Right lobe of liver (tissue), 6 donors: ENCODE data around the gene ACSF3. TPM values are rescaled to one million over a fixed set of nuclear protein-coding genes. Genes with fewer than 3 reads are reported as not detected.
A peak's percentile ranks its signal among the peaks of the same experiment; 100 is the strongest.

Source experiments
- ATAC-seq, 4 donors: fragments of 200-7000 bp; cut with Tn5 transposase; one replicate each; pipeline ENCODE4 v1.9.1; 2020; ENCODE audit warnings: mild to moderate bottlenecking in 4 of 4, moderate library complexity in 4 of 4
- DNase-seq, 3 donors: peaks; one replicate each; pipeline ENCODE4 v3.0.0-alpha.2; 2020
- H3K27ac ChIP-seq, 3 donors: fragments of 200-600 bp; one replicate each; pipeline ENCODE4 v1.8.0; 2022
- H3K27me3 ChIP-seq, 2 donors: fragments of 200-600 bp; one replicate each; pipeline ENCODE4 v1.8.0; 2022
- H3K36me3 ChIP-seq, 4 donors: fragments of 200-600 bp; sonication (generic) in 1 of 4; one replicate each; pipeline versions ENCODE4 v1.5.1 to v1.8.0; 2017 to 2022; ENCODE audit warnings: control low read depth in 1 of 4
- H3K4me1 ChIP-seq, 4 donors: fragments of 200-600 bp; sonication (generic) in 1 of 4; one replicate each; pipeline versions ENCODE4 v1.5.1 to v1.8.0; 2017 to 2022; ENCODE audit warnings: control low read depth in 1 of 4
- H3K4me3 ChIP-seq, 3 donors: fragments of 200-600 bp; one replicate each; pipeline ENCODE4 v1.8.0; 2022
- H3K9me3 ChIP-seq, 4 donors: fragments of 200-600 bp; sonication (generic) in 1 of 4; one replicate each; pipeline versions ENCODE4 v1.5.1 to v1.8.0; 2017 to 2022; ENCODE audit warnings: control low read depth in 1 of 4
- CTCF ChIP-seq, 4 donors: fragments of 200-600 bp in 3 of 4; fragments of 450-650 bp in 1 of 4; IDR thresholded peaks; one replicate each; pipeline versions ENCODE4 v1.5.1 to v1.8.0; 2016 to 2022; ENCODE audit warnings: antibody characterized with exemption in 4 of 4, mild to moderate bottlenecking in 2 of 4
- POLR2A ChIP-seq: fragments of 450-650 bp; IDR thresholded peaks from one replicate; pipeline ENCODE4 v1.6.1; 2017; ENCODE audit warnings: antibody characterized with exemption, mild to moderate bottlenecking
- WGBS: methylation state at CpG from one replicate; pipeline ENCODE4 v1.1.6; 2018; ENCODE audit warnings: low coverage, low lambda C conversion rate; ENCODE audit not compliant: insufficient coverage; ENCODE audit errors: missing lambda C conversion rate; 5-methylcytosine and 5-hydroxymethylcytosine counted together
- intact Hi-C, 2 donors: fragments of 100-400 bp; cut with DNase I; formaldehyde crosslinking; loops; one replicate each; pipeline versions ENCODE4 v1.11.2 to v1.14.1; 2022
- total RNA-seq, 6 experiments: library from RNA; depleted of rRNA in 2 of 6; stranded (reverse); fragments of >200 nt in 2 of 6; fragmentation: NEBNext Ultra II Directional in 3 of 6; extraction: Animal tissue kit (Norgen Biotek cat#: 25700) in 3 of 6; gene quantifications; one replicate each; pipeline versions ENCODE4 v1.1.0 to v1.2.4, GENCODE V29; 2016 to 2023
- donor health status: DM: no; HTN: yes; CAD: no.
- donor health status: DM: no; HTN: no; CAD: no.
- donor health status: DM: no; HTN: no; CAD: no.
- donor health status: DM: no; HTN: yes; CAD: no.
- donor health status: DM: no; HTN: yes; CAD: no.

ACSF3 gene
- total RNA-seq, 6 experiments from 2014 or later = 20.2 to 33.6 (median 29.4) TPM

- DNase-seq (peak in 2 of 3 donors; percentile 22 to 54), ATAC-seq (no peak)
- Histone ChIP-seq H3K27me3 (no peaks in the 10 kb centered on the region), H3K27ac (peak overlapping the region in 1 of 3 donors; percentile 47), H3K4me1 (no peaks in the 10 kb centered on the region), H3K9me3 (no peaks in the 10 kb centered on the region), H3K36me3 (peaks cover 0 to 14% (median 2%) of the 10 kb centered on the region in 4 donors), H3K4me3 (no peak overlapping the region)
- intact Hi-C loops = no loop called here
- 60% methylated on average over 1 of the region's 33 CpGs for WGBS
- TF ChIP-seq CTCF (IDR thresholded peaks at IDR 0.05) = no peak
- TF ChIP-seq POLR2A = no peak
Measured at GRCh38 chr16:89114159-89114981, 20.7 kb downstream of the ACSF3 start.

GRCh38 chr16:89115216-89115861, 21.7 kb downstream of the ACSF3 start:
- intact Hi-C loops = no loop called here
- Histone ChIP-seq H3K36me3 (peaks cover 0 to 14% (median 2%) of the 10 kb centered on the region in 4 donors), H3K27ac (peak overlapping the region in 1 of 3 donors; percentile 47), H3K4me3 (no peak overlapping the region), H3K4me1 (no peaks in the 10 kb centered on the region), H3K27me3 (no peaks in the 10 kb centered on the region), H3K9me3 (no peaks in the 10 kb centered on the region)
- peak; percentile 61 to 73 (median 66) for ATAC-seq
- peak; percentile 66 to 86 (median 81) for DNase-seq
- 71% methylated on average over 23 of the region's 25 CpGs for WGBS
- TF ChIP-seq POLR2A = no peak
- no peak for TF ChIP-seq CTCF (IDR thresholded peaks at IDR 0.05)

DNA sequence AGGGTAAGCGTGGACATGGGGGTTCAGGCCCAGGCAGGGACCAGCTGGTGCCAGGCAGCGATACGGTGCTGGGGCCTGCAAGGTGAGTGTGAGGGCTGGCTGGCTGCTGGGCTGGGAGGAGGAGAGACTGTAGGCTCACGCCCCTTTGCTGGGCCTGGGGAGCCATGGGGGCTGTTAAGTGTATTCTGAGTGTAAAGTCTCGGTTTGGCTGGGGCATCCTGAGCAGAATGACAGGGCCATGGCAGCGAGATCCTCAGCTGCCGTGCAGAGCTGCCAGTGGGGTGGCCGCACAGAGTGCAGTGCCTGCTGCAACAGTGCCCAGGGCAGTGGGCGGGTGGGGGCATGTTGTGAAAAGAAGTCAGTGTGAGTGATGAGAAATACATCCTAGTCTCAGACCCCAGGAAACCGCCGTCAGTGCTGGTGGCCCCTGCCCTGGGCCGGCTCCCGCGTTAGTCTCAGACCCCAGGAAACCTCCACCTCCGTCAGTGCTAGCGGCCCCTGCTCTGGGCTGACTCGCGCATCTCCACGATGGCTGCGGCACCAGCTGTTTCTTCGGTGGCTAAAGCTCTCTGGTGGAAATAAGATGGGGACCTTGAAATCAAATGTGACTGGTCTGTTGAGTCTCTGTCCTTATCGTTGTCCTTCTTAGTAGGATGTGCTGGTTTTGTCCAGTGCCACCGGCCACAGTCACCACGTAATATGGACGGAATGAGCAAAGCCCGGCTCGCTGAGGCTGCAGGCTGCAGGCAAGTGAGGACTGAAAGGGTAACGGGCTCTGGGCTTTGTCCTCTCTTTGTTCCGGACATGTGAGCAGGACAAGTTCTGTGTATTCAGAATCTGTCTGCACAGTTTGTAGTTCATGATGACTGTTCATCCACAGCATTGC, 22.9 kb downstream of the ACSF3 start:
- H3K36me3 ChIP-seq = peaks cover 0 to 14% (median 2%) of the 10 kb centered on the region in 4 donors
- ATAC-seq (no peak), DNase-seq (peak in 2 of 3 donors; percentile 11 to 45)
- no peaks in the 10 kb centered on the region for H3K27me3 ChIP-seq
- 92% methylated on average over 10 of the region's 29 CpGs for WGBS
- no peak for TF ChIP-seq CTCF (IDR thresholded peaks at IDR 0.05)
- no peak for TF ChIP-seq POLR2A
- H3K27ac ChIP-seq = no peak overlapping the region
- intact Hi-C loops = no loop called here
- no peak overlapping the region for H3K4me3 ChIP-seq
- no peaks in the 10 kb centered on the region for H3K9me3 ChIP-seq
- H3K4me1 ChIP-seq = no peaks in the 10 kb centered on the region

DNA sequence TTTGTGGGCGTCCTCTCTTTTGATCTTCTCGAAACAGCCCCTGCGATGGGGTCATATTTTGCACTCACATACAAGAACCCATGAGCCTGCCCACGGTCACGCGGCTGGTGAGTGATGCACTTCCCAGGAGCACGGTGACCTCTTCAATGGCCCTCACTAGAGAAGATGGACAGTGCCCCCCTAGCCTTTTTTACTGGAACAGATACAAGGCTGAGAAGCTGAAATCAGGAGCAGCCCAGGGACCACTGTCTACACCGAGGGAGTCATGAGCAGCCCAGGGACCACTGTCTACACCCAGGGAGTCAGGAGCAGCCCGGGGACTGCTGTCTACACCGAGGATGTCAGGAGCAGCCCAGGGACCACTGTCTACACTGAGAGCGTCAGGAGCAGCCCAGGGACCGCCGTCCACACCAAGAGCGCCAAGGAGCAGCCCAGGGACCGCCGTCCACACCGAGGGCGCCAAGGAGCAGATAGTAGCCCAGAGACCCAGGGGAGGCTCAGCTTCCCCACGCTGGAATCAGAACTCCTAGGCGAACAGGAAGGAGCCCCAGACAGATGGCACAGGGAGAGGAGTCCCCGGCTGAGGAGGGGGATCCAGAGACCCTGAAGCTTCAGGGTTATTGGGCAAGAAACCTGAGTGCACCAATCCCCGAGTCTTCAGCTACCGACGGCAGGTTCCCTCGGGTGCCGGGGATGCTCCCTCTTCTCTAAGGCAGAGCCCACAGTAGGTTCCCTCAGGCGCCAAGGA, 23.7 kb downstream of the ACSF3 start:
- intact Hi-C loops = no loop called here
- no peak for TF ChIP-seq POLR2A
- TF ChIP-seq CTCF (IDR thresholded peaks at IDR 0.05) = no peak
- 95% methylated on average over 6 of the region's 27 CpGs for WGBS
- Histone ChIP-seq H3K27ac (no peak overlapping the region), H3K27me3 (no peaks in the 10 kb centered on the region), H3K9me3 (no peaks in the 10 kb centered on the region), H3K36me3 (peaks cover 0 to 6% (median under 1%) of the 10 kb centered on the region in 4 donors), H3K4me3 (no peak overlapping the region), H3K4me1 (no peaks in the 10 kb centered on the region)
- ATAC-seq (no peak), DNase-seq (peak in 1 of 3 donors; percentile 45)
